Thymus (tissue), 11 donors: ENCODE measurements around the gene PIGW. TPM values are rescaled to one million over a fixed set of nuclear protein-coding genes. Genes with fewer than 3 reads are reported as not detected.

Source experiments
- DNase-seq, 9 donors: peaks; one replicate each; pipeline ENCODE4 v3.0.0-alpha.2; 2013; ENCODE audit warnings: low spot score in 9 of 9, low read depth in 6 of 9, missing footprints in 1 of 9
- H3K27ac ChIP-seq, 2 donors: one replicate each; pipeline ENCODE4 v1.5.1; 2013; ENCODE audit warnings: control low read depth in 1 of 2, low read depth in 1 of 2, low read length in 1 of 2, mild to moderate bottlenecking in 1 of 2, moderate library complexity in 1 of 2
- H3K27me3 ChIP-seq, 2 donors: one replicate each; pipeline ENCODE4 v1.5.1; 2013; ENCODE audit warnings: low read length in 1 of 2; ENCODE audit not compliant: control insufficient read depth in 2 of 2, insufficient read depth in 1 of 2
- H3K36me3 ChIP-seq, 2 donors: one replicate each; pipeline ENCODE4 v1.5.1; 2013; ENCODE audit warnings: low read length in 1 of 2, mild to moderate bottlenecking in 1 of 2, moderate library complexity in 1 of 2; ENCODE audit not compliant: control insufficient read depth in 2 of 2, insufficient read depth in 2 of 2
- H3K4me1 ChIP-seq, 2 donors: one replicate each; pipeline ENCODE4 v1.5.1; 2013; ENCODE audit warnings: low read length in 2 of 2; ENCODE audit not compliant: control insufficient read depth in 2 of 2, insufficient read depth in 2 of 2
- H3K4me3 ChIP-seq, 2 donors: one replicate each; pipeline ENCODE4 v1.5.1; 2013; ENCODE audit warnings: low read length in 2 of 2, control low read depth in 1 of 2, mild to moderate bottlenecking in 1 of 2
- H3K9me3 ChIP-seq, 2 donors: one replicate each; pipeline ENCODE4 v1.5.1; 2013; ENCODE audit warnings: low read length in 1 of 2, mild to moderate bottlenecking in 1 of 2; ENCODE audit not compliant: control insufficient read depth in 2 of 2, insufficient read depth in 1 of 2
- WGBS: extraction: QIAGEN DNeasy Blood & Tissue Kit; methylation state at CpG from one replicate; pipeline ENCODE4 v1.1.7; 2013; 5-methylcytosine and 5-hydroxymethylcytosine counted together
- polyA plus RNA-seq: library from polyadenylated mRNA; stranded (reverse); fragments of 200-250 nt; gene quantifications from one replicate; pipeline ENCODE4 v1.2.3, GENCODE V29; 2013
- total RNA-seq: library from RNA; stranded (reverse); fragments of 120-200 nt; gene quantifications from one replicate; pipeline ENCODE4 v1.2.4, GENCODE V29; 2013
- donor health status: healthy.

The PIGW gene
- total and polyA plus RNA-seq, 2 donors, result 3.4 to 5.1 TPM

DNA sequence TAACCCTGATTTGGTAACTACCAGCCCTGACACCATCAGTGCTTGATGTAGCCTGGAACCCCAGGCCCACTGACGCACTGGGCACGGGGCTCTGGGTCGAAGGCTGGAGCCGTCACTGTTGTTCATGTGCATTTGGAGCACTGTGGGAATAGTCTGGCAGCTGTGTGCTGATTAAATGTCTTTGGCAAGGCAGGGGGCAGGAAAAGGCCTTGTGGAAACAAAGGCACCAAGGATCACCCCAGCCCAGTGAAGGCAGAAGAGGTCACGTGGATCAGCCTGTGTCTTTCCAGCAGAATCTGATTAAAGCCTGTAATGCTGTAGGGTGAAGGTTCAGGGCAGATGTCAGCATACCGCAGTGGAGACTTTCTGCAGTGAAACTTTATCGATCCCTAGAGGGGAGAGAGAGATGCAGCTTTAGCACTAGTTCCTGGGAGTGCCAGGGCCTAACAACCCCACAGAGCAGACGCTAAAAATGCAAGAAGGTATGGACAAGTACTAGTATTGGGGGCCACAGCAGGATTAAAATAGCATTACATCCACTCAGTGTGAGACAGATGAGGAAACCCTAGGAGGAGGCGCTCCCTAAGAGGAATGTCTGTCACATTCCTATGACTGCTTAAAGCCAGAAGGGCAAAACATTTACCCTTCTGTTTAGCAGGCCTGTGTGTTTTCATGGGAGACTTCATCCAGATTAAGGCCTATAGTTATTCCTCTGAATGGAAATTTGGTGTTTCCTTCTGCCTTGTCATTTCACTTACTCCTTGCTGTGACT lies 38.6 kb upstream of the PIGW start:
- H3K9me3 ChIP-seq, result no peaks in the 10 kb centered on the region
- no peaks in the 10 kb centered on the region for H3K4me1 ChIP-seq
- DNase-seq, result no peak
- H3K36me3 ChIP-seq, result peaks cover 60 to 75% of the 10 kb centered on the region in 2 donors
- WGBS, result 96% methylated on average over 9 of the region's 9 CpGs
- no peaks in the 10 kb centered on the region for H3K27me3 ChIP-seq
- H3K27ac ChIP-seq, result no peak overlapping the region
- no peak overlapping the region for H3K4me3 ChIP-seq

DNA sequence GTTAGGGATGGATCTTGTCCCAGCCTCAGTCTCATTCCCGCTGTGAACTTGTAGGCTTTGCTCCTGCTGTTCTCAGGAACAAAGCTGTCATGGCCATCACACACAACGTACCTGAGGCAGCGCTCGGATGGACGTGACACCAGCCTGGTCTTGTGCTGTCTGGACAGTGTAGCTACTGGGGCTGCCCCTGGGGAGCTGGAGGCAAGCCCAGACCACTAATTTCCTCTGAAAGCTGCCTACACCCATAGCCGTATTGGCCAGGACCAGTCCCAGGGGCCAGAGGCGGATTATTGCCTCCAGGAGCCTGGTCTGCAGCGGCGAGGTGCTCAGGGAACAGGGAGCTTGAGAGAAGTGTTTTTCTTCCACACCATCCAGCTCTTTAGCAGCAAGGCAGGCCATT lies 36.6 kb upstream of the PIGW start:
- WGBS, result 94% methylated on average over 9 of the region's 9 CpGs
- no peak for DNase-seq
- Histone ChIP-seq H3K27ac (no peak overlapping the region), H3K4me3 (no peak overlapping the region), H3K9me3 (no peaks in the 10 kb centered on the region), H3K27me3 (no peaks in the 10 kb centered on the region), H3K36me3 (peaks cover 52 to 66% of the 10 kb centered on the region in 2 donors), H3K4me1 (no peaks in the 10 kb centered on the region)

DNA sequence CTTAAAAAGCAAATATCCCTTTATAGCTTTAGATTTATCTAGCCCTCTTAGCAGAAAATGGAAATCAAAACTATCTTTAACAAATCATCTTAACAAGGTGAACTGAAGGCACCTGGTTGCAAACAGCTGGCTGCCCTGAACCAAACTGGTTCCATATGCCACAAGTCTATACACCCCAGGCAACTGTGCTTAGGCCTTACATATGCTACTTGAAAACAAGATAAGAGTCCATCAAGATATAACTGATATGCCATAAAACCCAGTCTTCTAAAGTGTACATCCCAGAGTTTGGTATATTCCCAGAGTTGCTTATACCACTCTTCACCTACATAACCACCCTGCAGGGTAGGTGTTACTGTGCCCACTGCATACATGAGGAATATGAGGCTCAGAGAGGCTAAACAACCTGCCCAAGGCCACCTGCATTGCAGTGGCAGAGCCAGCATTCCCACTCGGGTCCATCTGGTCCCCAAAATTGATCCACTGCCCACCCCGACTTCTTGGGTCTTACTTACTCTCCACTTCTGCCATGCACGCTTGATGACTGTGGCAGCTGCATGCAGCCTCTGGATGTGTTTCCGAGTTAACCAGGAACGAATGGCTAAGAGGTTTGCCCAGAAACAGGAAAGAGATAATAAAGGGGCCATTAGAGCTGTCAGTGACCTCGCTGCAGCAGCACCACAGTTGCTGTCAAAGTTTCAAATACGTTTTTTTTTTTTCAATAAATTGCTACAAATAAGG lies 36.1 kb upstream of the PIGW start:
- Histone ChIP-seq H3K36me3 (peaks cover 52 to 60% of the 10 kb centered on the region in 2 donors), H3K27me3 (no peaks in the 10 kb centered on the region), H3K9me3 (no peaks in the 10 kb centered on the region), H3K4me1 (no peaks in the 10 kb centered on the region), H3K27ac (no peak overlapping the region), H3K4me3 (no peak overlapping the region)
- WGBS, result 89% methylated on average over 7 of the region's 7 CpGs
- no peak for DNase-seq

DNA sequence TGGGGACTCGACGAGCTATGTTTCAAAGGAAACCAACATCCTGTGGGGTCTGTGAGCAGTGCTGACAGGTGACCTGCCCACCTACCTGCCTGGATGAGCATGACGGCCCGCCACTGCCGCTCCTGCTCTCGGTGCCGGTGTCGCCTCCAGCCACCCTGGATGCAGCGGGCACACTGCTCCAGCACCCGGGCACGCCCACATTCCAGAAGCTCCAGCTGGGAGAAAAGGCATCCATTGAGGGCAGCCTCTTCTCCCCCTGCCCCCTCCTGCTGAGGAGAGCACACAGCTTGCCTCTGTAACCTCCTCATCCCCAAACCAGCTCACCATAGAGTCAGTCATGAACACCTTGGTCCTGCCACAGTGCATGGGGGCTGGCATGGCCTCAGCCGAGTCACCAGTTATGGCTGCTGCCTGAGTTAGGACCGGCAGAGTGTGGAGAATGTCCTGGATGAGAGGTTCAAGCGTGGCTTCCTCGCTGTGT lies 34.0 kb upstream of the PIGW start:
- Histone ChIP-seq H3K4me1 (no peaks in the 10 kb centered on the region), H3K36me3 (peaks cover 51 to 53% of the 10 kb centered on the region in 2 donors), H3K27ac (no peak overlapping the region), H3K27me3 (no peaks in the 10 kb centered on the region), H3K9me3 (no peaks in the 10 kb centered on the region), H3K4me3 (no peak overlapping the region)
- no peak for DNase-seq
- WGBS, result 96% methylated on average over 15 of the region's 15 CpGs

DNA sequence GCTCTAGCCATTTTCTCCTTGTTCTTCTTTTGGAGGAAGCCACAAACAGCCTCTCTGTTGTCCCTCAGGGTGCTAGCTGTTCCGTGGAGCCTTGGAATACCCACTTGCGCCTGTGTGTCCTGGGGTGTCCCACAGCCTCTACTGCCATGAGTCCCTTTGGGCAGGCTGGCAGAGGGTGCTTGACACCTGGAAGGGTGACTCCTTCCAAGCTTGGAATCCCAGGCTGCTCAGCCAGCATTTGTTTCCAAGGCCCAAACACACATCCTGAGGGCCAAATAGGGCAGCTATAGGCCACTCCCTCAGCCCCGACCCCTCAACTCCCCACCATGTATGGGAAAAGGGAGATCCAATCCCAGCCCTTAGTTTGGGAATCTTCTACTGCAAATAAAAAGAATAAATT lies 33.4 kb upstream of the PIGW start:
- Histone ChIP-seq H3K36me3 (peaks cover 52% of the 10 kb centered on the region in 2 donors), H3K27me3 (no peaks in the 10 kb centered on the region)

DNA sequence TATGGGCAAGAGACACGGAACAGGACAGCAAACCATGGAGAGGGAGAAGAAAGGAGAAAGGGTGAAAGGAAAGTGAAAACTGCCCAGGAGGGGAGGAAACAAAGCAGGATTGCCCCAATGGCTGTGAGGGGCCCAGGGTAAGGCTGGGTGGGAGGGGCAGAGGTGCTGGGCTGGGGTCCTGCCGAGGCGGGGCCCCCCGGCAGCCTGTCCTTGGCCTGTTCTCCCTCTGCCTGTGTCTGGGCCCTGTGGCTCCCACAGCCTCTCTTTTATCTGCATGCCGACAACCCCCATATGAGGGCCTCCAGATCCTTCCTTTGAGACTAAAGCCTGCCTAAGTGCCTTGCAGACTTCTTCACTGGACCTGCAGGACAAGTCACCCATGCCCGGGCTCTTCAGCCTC lies 32.8 kb upstream of the PIGW start:
- Histone ChIP-seq H3K36me3 (peaks cover 50 to 55% of the 10 kb centered on the region in 2 donors), H3K4me1 (no peaks in the 10 kb centered on the region), H3K27me3 (no peaks in the 10 kb centered on the region), H3K9me3 (no peaks in the 10 kb centered on the region), H3K4me3 (no peak overlapping the region), H3K27ac (no peak overlapping the region)
- DNase-seq, result no peak
- 98% methylated on average over 6 of the region's 6 CpGs for WGBS

More for the DNA sequence above, 33.4 kb upstream of the PIGW start:
- H3K4me1 ChIP-seq, result no peaks in the 10 kb centered on the region
- H3K9me3 ChIP-seq, result no peaks in the 10 kb centered on the region
- H3K4me3 ChIP-seq, result no peak overlapping the region
- 96% methylated on average over 3 of the region's 3 CpGs for WGBS
- no peak overlapping the region for H3K27ac ChIP-seq
- no peak for DNase-seq

DNA sequence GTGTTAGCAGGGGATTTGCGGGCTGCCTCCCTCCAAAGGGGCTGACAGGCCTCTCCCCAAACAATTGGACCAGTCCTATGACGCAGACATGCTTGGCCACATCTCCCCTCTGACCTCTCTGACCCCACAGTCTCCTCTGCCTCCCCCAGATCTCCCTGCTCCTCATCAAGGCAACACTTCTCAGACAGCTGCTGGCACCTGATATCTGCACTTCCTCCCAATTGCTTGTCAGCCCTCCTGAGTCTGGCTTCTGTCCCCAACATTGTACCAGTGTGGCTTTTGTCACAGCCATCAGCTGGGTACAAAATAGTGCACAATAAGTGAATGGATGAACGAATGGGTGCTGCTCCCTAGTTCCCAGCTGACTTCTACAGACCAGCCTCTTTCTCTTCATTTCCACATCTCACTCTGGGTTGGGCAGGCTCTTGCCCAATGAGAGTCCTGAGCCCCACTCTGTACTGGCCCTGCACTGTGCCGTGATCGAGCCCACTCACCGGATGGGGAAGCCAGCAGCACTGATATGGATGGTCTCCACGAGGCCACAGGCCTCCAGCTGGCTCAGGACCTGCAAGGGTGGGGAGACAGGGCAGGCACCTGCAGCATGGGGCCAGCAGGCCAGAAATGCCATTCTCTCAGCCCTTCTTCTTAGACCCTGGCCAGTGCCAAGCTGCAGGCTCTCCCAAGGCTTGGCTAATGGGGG lies 31.2 kb upstream of the PIGW start:
- Histone ChIP-seq H3K9me3 (no peaks in the 10 kb centered on the region), H3K4me1 (no peaks in the 10 kb centered on the region), H3K36me3 (peaks cover 42 to 58% of the 10 kb centered on the region in 2 donors), H3K27me3 (no peaks in the 10 kb centered on the region), H3K4me3 (no peak overlapping the region), H3K27ac (no peak overlapping the region)
- WGBS, result 99% methylated on average over 7 of the region's 7 CpGs
- DNase-seq, result no peak

DNA sequence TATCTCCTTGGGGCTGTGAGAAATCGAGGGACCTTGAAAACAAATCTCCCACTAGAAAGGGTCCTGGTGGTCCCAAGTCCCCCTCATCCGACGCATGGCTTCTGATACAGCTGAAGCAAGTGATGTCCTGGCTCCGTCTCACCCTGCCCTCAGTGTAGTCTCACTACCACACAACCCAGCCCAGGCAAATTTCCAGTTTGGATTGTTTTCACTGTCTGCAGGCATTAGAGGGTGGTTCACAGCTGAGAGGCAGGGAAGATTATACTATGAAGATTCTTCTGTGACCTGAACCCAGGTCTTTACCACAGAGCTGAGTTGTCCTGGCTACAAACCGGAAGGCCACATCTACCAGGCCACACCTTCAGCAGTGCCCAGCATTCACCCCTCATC lies 30.6 kb upstream of the PIGW start:
- peaks cover 46 to 54% of the 10 kb centered on the region in 2 donors for H3K36me3 ChIP-seq
- WGBS, result 98% methylated on average over 5 of the region's 5 CpGs

DNA sequence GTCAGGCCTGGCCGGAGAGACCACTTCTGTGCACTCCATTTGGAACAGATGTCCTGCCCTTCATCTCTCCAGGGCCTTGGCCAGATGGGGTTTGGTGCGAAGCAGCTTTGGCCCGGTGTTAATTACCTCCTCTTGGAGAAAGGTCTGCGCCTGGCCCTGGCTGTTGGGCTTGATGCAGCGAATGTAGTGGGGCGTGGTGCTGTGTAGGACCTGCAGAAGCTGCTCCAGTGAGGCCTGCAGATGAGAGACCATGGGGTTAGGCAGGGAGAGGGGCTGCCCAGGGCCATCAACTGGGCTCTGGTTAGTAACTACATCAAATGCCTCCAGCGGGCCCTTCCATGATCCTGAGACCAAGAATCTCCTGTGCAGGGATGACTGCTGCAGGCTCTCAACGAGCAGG lies 29.6 kb upstream of the PIGW start:
- Histone ChIP-seq H3K9me3 (no peaks in the 10 kb centered on the region), H3K27ac (no peak overlapping the region), H3K36me3 (peaks cover 51 to 58% of the 10 kb centered on the region in 2 donors), H3K4me1 (no peaks in the 10 kb centered on the region), H3K27me3 (no peaks in the 10 kb centered on the region), H3K4me3 (no peak overlapping the region)
- DNase-seq, result no peak
- 97% methylated on average over 8 of the region's 8 CpGs for WGBS

More for the DNA sequence above, 30.6 kb upstream of the PIGW start:
- no peaks in the 10 kb centered on the region for H3K4me1 ChIP-seq
- no peak for DNase-seq
- no peaks in the 10 kb centered on the region for H3K9me3 ChIP-seq
- H3K27ac ChIP-seq, result no peak overlapping the region
- H3K4me3 ChIP-seq, result no peak overlapping the region
- H3K27me3 ChIP-seq, result no peaks in the 10 kb centered on the region
